HEK293 (cell line): ENCODE results near the gene NPHS2.

Source experiments
- CTCF ChIA-PET: fragments of 350-600 bp; formaldehyde crosslinking; extraction: SDS; loops from one replicate; lab custom pipeline; 2021; ENCODE audit warnings: antibody characterized with exemption; lab: Yijun Ruan, JAX
- POLR2A ChIA-PET: fragments of 300-600 bp; formaldehyde crosslinking; extraction: SDS; loops from one replicate; lab custom pipeline; 2020; ENCODE audit warnings: antibody characterized with exemption, inconsistent platforms; lab: Yijun Ruan, JAX
- H3K27ac ChIP-seq: fragments of 200-500 bp; sonication (Bioruptor generic); 2 replicates; pipeline ENCODE4 v1.5.1; 2014; ENCODE audit warnings: low read depth, low read length, control low read depth, inconsistent platforms; ENCODE audit errors: extremely low read depth
- H3K36me3 ChIP-seq, 2 experiments: fragments of 200-500 bp in 1 of 2; sonication (Bioruptor generic) in 1 of 2; 1 replicate in 1 of 2; 2 replicates in 1 of 2; pipeline ENCODE4 v1.5.1; 2014 to 2017; ENCODE audit warnings: inconsistent platforms in 2 of 2, low read length in 2 of 2; ENCODE audit not compliant: control insufficient read depth in 2 of 2, insufficient read depth in 1 of 2
- H3K4me1 ChIP-seq: fragments of 200-500 bp; sonication (Bioruptor generic); 2 replicates; pipeline ENCODE4 v1.5.1; 2014; ENCODE audit warnings: mild to moderate bottlenecking, low read length, inconsistent platforms; ENCODE audit not compliant: control insufficient read depth, insufficient read depth
- H3K4me3 ChIP-seq: 2 replicates; pipeline ENCODE4 v1.5.1; 2011; ENCODE audit warnings: low read depth, mild to moderate bottlenecking, control low read depth, low read length, moderate library complexity
- H3K9me3 ChIP-seq: fragments of 200-500 bp; sonication (Bioruptor generic); 2 replicates; pipeline ENCODE4 v1.5.1; 2014; ENCODE audit warnings: low read depth, low read length, inconsistent platforms; ENCODE audit not compliant: control insufficient read depth, insufficient read depth
- HOXD13 ChIP-seq: sonication (generic); formaldehyde crosslinking; IDR thresholded peaks from 2 replicates; pipeline ENCODE4 v1.8.0; 2022; ENCODE audit warnings: missing genetic modification reagents, borderline replicate concordance
- IKZF3 ChIP-seq: fragments of 450-650 bp; IDR thresholded peaks from 2 replicates; pipeline ENCODE4 v1.5.0; 2018; ENCODE audit warnings: missing biosample characterization, mild to moderate bottlenecking, missing genetic modification characterization, moderate library complexity
- INSM2 ChIP-seq: fragments of 450-650 bp; formaldehyde crosslinking; IDR thresholded peaks from 2 replicates; pipeline ENCODE4 v1.5.1; 2016; ENCODE audit warnings: missing biosample characterization, missing genetic modification characterization
- OSR2 ChIP-seq: fragments of 450-650 bp; formaldehyde crosslinking; IDR thresholded peaks from 2 replicates; pipeline ENCODE4 v1.5.1; 2016; ENCODE audit warnings: missing biosample characterization, missing genetic modification characterization
- RBAK ChIP-seq: fragments of 450-650 bp; formaldehyde crosslinking; IDR thresholded peaks from 2 replicates; pipeline ENCODE4 v1.5.1; 2016; ENCODE audit warnings: missing biosample characterization, missing genetic modification characterization
- REPIN1 ChIP-seq: fragments of 450-650 bp; formaldehyde crosslinking; IDR thresholded peaks from 2 replicates; pipeline ENCODE4 v1.5.1; 2017; ENCODE audit warnings: missing biosample characterization, missing genetic modification characterization, low read depth
- SALL2 ChIP-seq: fragments of 450-650 bp; formaldehyde crosslinking; IDR thresholded peaks from 2 replicates; pipeline ENCODE4 v1.5.0; 2017; ENCODE audit warnings: missing biosample characterization, mild to moderate bottlenecking, missing genetic modification characterization, borderline replicate concordance
- WT1 ChIP-seq: fragments of 450-650 bp; formaldehyde crosslinking; IDR thresholded peaks from 2 replicates; pipeline ENCODE4 v1.5.1; 2016; ENCODE audit warnings: missing biosample characterization, missing genetic modification characterization
- ZBTB48 ChIP-seq: fragments of 450-650 bp; formaldehyde crosslinking; IDR thresholded peaks from 2 replicates; pipeline ENCODE4 v1.5.1; 2016; ENCODE audit warnings: missing biosample characterization, missing genetic modification characterization
- ZBTB49 ChIP-seq: fragments of 450-650 bp; formaldehyde crosslinking; IDR thresholded peaks from 2 replicates; pipeline ENCODE4 v1.5.1; 2016; ENCODE audit warnings: missing biosample characterization, missing genetic modification characterization, low read depth
- ZBTB8A ChIP-seq: fragments of 450-650 bp; formaldehyde crosslinking; IDR thresholded peaks from 2 replicates; pipeline ENCODE4 v1.5.1; 2016; ENCODE audit warnings: missing biosample characterization, missing genetic modification characterization
- ZFP3 ChIP-seq: fragments of 450-650 bp; formaldehyde crosslinking; IDR thresholded peaks from 2 replicates; pipeline ENCODE4 v1.5.1; 2016; ENCODE audit warnings: low read depth, missing biosample characterization, missing genetic modification characterization
- ZFP37 ChIP-seq: fragments of 450-650 bp; formaldehyde crosslinking; IDR thresholded peaks from 2 replicates; pipeline ENCODE4 v1.5.1; 2016; ENCODE audit warnings: missing biosample characterization, missing genetic modification characterization
- ZFP41 ChIP-seq: fragments of 450-650 bp; formaldehyde crosslinking; IDR thresholded peaks from 2 replicates; pipeline ENCODE4 v1.5.1; 2016; ENCODE audit warnings: missing biosample characterization, missing genetic modification characterization, borderline replicate concordance
- ZNF132 ChIP-seq: fragments of 450-650 bp; formaldehyde crosslinking; IDR thresholded peaks from 2 replicates; pipeline ENCODE4 v1.5.1; 2017; ENCODE audit warnings: missing biosample characterization, missing genetic modification characterization, borderline replicate concordance
- ZNF175 ChIP-seq: fragments of 450-650 bp; formaldehyde crosslinking; IDR thresholded peaks from 2 replicates; pipeline ENCODE4 v1.5.1; 2016; ENCODE audit warnings: missing biosample characterization, missing genetic modification characterization
- ZNF211 ChIP-seq: fragments of 450-650 bp; formaldehyde crosslinking; IDR thresholded peaks from 2 replicates; pipeline ENCODE4 v1.5.1; 2016; ENCODE audit warnings: low read depth, missing biosample characterization, missing genetic modification characterization
- ZNF335 ChIP-seq: fragments of 450-650 bp; formaldehyde crosslinking; conservative IDR thresholded peaks from 2 replicates; pipeline ENCODE4 v1.5.1; 2016; ENCODE audit warnings: missing biosample characterization, missing genetic modification characterization
- ZNF394 ChIP-seq: fragments of 450-650 bp; formaldehyde crosslinking; IDR thresholded peaks from 2 replicates; pipeline ENCODE4 v1.5.1; 2016; ENCODE audit warnings: missing biosample characterization, missing genetic modification characterization, mild to moderate bottlenecking, moderate library complexity, borderline replicate concordance
- ZNF48 ChIP-seq: fragments of 450-650 bp; formaldehyde crosslinking; IDR thresholded peaks from 2 replicates; pipeline ENCODE4 v1.5.1; 2016; ENCODE audit warnings: missing biosample characterization, missing genetic modification characterization
- ZNF610 ChIP-seq: fragments of 450-650 bp; formaldehyde crosslinking; IDR thresholded peaks from 2 replicates; pipeline ENCODE4 v1.5.1; 2016; ENCODE audit warnings: missing biosample characterization, missing genetic modification characterization, borderline replicate concordance
- ZNF623 ChIP-seq: fragments of 450-650 bp; formaldehyde crosslinking; IDR thresholded peaks from 2 replicates; pipeline ENCODE4 v1.5.1; 2016; ENCODE audit warnings: missing biosample characterization, missing genetic modification characterization
- ZNF626 ChIP-seq: fragments of 450-650 bp; sonication (Bioruptor Pico); formaldehyde crosslinking; IDR thresholded peaks from 2 replicates; pipeline ENCODE4 v1.5.1; 2018; ENCODE audit warnings: missing biosample characterization, missing genetic modification characterization, inconsistent platforms
- ZNF670 ChIP-seq: fragments of 450-650 bp; formaldehyde crosslinking; IDR thresholded peaks from 2 replicates; pipeline ENCODE4 v1.5.1; 2016; ENCODE audit warnings: missing biosample characterization, missing genetic modification characterization, low read depth
- ZNF76 ChIP-seq: fragments of 450-650 bp; formaldehyde crosslinking; IDR thresholded peaks from 2 replicates; pipeline ENCODE4; 2016; ENCODE audit warnings: low read depth, missing biosample characterization, missing genetic modification characterization, borderline replicate concordance
- ZNF837 ChIP-seq: fragments of 450-650 bp; formaldehyde crosslinking; IDR thresholded peaks from 2 replicates; pipeline ENCODE4 v1.5.1; 2016; ENCODE audit warnings: missing biosample characterization, missing genetic modification characterization
- TF ChIP-seq, protein P1 (sequence below): fragments of 450-650 bp; formaldehyde crosslinking; IDR thresholded peaks from 2 replicates; pipeline ENCODE4 v1.5.1; 2016; ENCODE audit warnings: missing biosample characterization, missing genetic modification characterization
- TF ChIP-seq, protein P2 (sequence below): fragments of 450-650 bp; formaldehyde crosslinking; IDR thresholded peaks from 2 replicates; pipeline ENCODE4 v1.5.1; 2017; ENCODE audit warnings: missing biosample characterization, missing genetic modification characterization

The NPHS2 gene

GRCh38 chr1:179583771-179584320 lies 8.1 kb upstream of the NPHS2 start:
- CTCF ChIA-PET = interaction anchor here (0.6 kb wide), 2 partner anchors 15 to 1528 kb away, joined by 3 read pairs; no protein-coding TSS in a partner anchor
- Histone ChIP-seq H3K27ac (no peak overlapping the region), H3K4me1 (no peaks in the 10 kb centered on the region), H3K4me3 (no peak overlapping the region), H3K36me3 (no peaks in the 10 kb centered on the region), H3K9me3 (no peaks in the 10 kb centered on the region)
- POLR2A ChIA-PET = no interaction called here
- no peak for TF ChIP-seq SALL2 (tag by site-specific recombination)
- no peak for TF ChIP-seq ZNF335 (tag by site-specific recombination)

GRCh38 chr1:179576509-179576908 lies 761 bp upstream of the NPHS2 start:
- ChIA-PET POLR2A (no interaction called here), CTCF (interaction anchor here (0.7 kb wide), 1 partner anchor 325 kb away, joined by 4 read pairs; no protein-coding TSS in a partner anchor)
- Histone ChIP-seq H3K4me1 (no peaks in the 10 kb centered on the region), H3K27ac (no peak overlapping the region), H3K4me3 (no peak overlapping the region), H3K36me3 (no peaks in the 10 kb centered on the region), H3K9me3 (no peaks in the 10 kb centered on the region)
- no peak for TF ChIP-seq ZNF48 (tag by site-specific recombination)
- no peak for TF ChIP-seq HOXD13
- no peak for TF ChIP-seq ZNF626 (tag by site-specific recombination)
- no peak for TF ChIP-seq ZBTB49 (tag by site-specific recombination)
- no peak for TF ChIP-seq ZNF211
- TF ChIP-seq, protein P1, sequence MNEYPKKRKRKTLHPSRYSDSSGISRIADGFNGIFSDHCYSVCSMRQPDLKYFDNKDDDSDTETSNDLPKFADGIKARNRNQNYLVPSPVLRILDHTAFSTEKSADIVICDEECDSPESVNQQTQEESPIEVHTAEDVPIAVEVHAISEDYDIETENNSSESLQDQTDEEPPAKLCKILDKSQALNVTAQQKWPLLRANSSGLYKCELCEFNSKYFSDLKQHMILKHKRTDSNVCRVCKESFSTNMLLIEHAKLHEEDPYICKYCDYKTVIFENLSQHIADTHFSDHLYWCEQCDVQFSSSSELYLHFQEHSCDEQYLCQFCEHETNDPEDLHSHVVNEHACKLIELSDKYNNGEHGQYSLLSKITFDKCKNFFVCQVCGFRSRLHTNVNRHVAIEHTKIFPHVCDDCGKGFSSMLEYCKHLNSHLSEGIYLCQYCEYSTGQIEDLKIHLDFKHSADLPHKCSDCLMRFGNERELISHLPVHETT = no peak
- TF ChIP-seq ZFP37 = no peak
- no peak for TF ChIP-seq ZNF175 (tag by site-specific recombination)
- TF ChIP-seq ZFP3 (tag by site-specific recombination) = no peak
- no peak for TF ChIP-seq ZNF610 (tag by site-specific recombination)
- no peak for TF ChIP-seq REPIN1 (tag by site-specific recombination)
- TF ChIP-seq ZNF670 (tag by site-specific recombination) = no peak
- no peak for TF ChIP-seq IKZF3
- TF ChIP-seq ZFP41 (tag by site-specific recombination) = no peak
- no peak for TF ChIP-seq ZNF394 (tag by site-specific recombination)
- TF ChIP-seq ZBTB48 (tag by site-specific recombination) = no peak
- TF ChIP-seq ZNF76 = no peak

GRCh38 chr1:179558078-179558477 lies 17.7 kb downstream of the NPHS2 start:
- CTCF ChIA-PET = no interaction called here
- TF ChIP-seq ZNF623 (no peak), ZBTB8A (no peak), WT1 (tag by site-specific recombination) (no peak), RBAK (no peak), ZNF132 (tag by site-specific recombination) (no peak), ZNF626 (tag by site-specific recombination) (no peak), OSR2 (tag by site-specific recombination) (no peak), ZNF837 (tag by site-specific recombination) (no peak), INSM2 (tag by site-specific recombination) (no peak), ZNF335 (tag by site-specific recombination) (no peak)
- TF ChIP-seq, protein P2, sequence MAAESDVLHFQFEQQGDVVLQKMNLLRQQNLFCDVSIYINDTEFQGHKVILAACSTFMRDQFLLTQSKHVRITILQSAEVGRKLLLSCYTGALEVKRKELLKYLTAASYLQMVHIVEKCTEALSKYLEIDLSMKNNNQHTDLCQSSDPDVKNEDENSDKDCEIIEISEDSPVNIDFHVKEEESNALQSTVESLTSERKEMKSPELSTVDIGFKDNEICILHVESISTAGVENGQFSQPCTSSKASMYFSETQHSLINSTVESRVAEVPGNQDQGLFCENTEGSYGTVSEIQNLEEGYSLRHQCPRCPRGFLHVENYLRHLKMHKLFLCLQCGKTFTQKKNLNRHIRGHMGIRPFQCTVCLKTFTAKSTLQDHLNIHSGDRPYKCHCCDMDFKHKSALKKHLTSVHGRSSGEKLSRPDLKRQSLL = no peak

More at GRCh38 chr1:179558078-179558477, 17.7 kb downstream of the NPHS2 start:
- Histone ChIP-seq H3K4me1 (no peaks in the 10 kb centered on the region), H3K9me3 (no peaks in the 10 kb centered on the region), H3K4me3 (no peak overlapping the region), H3K27ac (no peak overlapping the region), H3K36me3 (no peaks in the 10 kb centered on the region)
- POLR2A ChIA-PET = no interaction called here
